Pancreas (tissue), 10 donors: ENCODE data around the gene PRICKLE2. TPM values are rescaled to one million over a fixed set of nuclear protein-coding genes. Genes with fewer than 3 reads are reported as not detected.

Source experiments
- ATAC-seq, 4 donors: fragments of 200-7000 bp; cut with Tn5 transposase; one replicate each; pipeline versions ENCODE4 v1.8.0 to v1.9.1; 2020; ENCODE audit warnings: mild to moderate bottlenecking in 4 of 4, moderate library complexity in 4 of 4
- DNase-seq, 6 donors: peaks; one replicate each; pipeline ENCODE4 v3.0.0-alpha.2; 2020
- FAIRE-seq: peaks from 2 replicates; lab custom pipeline; 2012; peaks lifted over from hg19 to GRCh38; lab: Jason Lieb, UNC
- H3K27ac ChIP-seq, 4 donors: fragments of 200-600 bp; sonication (generic); 1 replicate in 3 of 4; 2 replicates in 1 of 4; pipeline versions ENCODE4 v1.5.0 to v1.8.0; 2020
- H3K27me3 ChIP-seq, 4 donors: fragments of 200-600 bp; one replicate each; pipeline ENCODE4 v1.8.0; 2021
- H3K36me3 ChIP-seq, 3 donors: fragments of 200-600 bp; sonication (generic) in 1 of 3; one replicate each; pipeline versions ENCODE4 v1.5.0 to v1.8.0; 2020 to 2021
- H3K4me1 ChIP-seq, 3 donors: fragments of 200-600 bp; one replicate each; pipeline ENCODE4 v1.8.0; 2021
- H3K4me3 ChIP-seq, 4 donors: fragments of 200-600 bp; sonication (generic) in 2 of 4; one replicate each; pipeline versions ENCODE4 v1.5.0 to v1.8.0; 2020 to 2021
- H3K9me3 ChIP-seq, 4 donors: fragments of 200-600 bp; one replicate each; pipeline ENCODE4 v1.8.0; 2021
- WGBS, 2 donors: extraction: QIAGEN DNeasy Blood & Tissue Kit; methylation state at CpG; one replicate each; pipeline ENCODE4 v1.1.7; 2013; 5-methylcytosine and 5-hydroxymethylcytosine counted together
- intact Hi-C, 3 donors: fragments of 100-400 bp; cut with DNase I; formaldehyde crosslinking; loops; one replicate each; pipeline versions ENCODE4 v1.11.1 to v1.14.2; 2022
- polyA plus RNA-seq, 2 donors: library from polyadenylated mRNA; stranded (reverse); fragments of 200-250 nt; gene quantifications; one replicate each; pipeline ENCODE4 v1.2.3, GENCODE V29; 2013
- total RNA-seq, 6 donors: library from RNA; stranded (reverse); fragmentation: NEBNext Ultra II Directional in 4 of 6; extraction: Animal tissue kit (Norgen Biotek cat#: 25700) in 4 of 6; gene quantifications; one replicate each; pipeline versions ENCODE4 v1.2.1 to v1.2.4, GENCODE V29; 2021 to 2023
- TF ChIP-seq, protein P1 (sequence below), 4 donors: fragments of 200-600 bp; sonication (generic) in 3 of 4; IDR thresholded peaks; one replicate each; pipeline versions ENCODE4 v1.5.0 to v1.8.0; 2021; ENCODE audit warnings: antibody characterized with exemption in 4 of 4
- donor health status: healthy with polysubstance abuse.
- donor health status: DM: no; HTN: no; CAD: no; lungs with moderate emphysema.
- donor health status: DM: no; HTN: no; CAD: no.
- donor health status: control.
- donor health status: control.
- donor health status: Bipolar disorder and iron deficiency.
- donor health status: DM: yes; HTN: yes; CAD: no.
- donor health status: DM: no; HTN: no; CAD: no.
- donor health status: DM: no; HTN: no; CAD: no.
- donor health status: DM: yes; HTN: yes; CAD: no.

PRICKLE2 gene
- total and polyA plus RNA-seq, 8 donors: 1.5 to 13.9 (median 7.2) TPM

DNA sequence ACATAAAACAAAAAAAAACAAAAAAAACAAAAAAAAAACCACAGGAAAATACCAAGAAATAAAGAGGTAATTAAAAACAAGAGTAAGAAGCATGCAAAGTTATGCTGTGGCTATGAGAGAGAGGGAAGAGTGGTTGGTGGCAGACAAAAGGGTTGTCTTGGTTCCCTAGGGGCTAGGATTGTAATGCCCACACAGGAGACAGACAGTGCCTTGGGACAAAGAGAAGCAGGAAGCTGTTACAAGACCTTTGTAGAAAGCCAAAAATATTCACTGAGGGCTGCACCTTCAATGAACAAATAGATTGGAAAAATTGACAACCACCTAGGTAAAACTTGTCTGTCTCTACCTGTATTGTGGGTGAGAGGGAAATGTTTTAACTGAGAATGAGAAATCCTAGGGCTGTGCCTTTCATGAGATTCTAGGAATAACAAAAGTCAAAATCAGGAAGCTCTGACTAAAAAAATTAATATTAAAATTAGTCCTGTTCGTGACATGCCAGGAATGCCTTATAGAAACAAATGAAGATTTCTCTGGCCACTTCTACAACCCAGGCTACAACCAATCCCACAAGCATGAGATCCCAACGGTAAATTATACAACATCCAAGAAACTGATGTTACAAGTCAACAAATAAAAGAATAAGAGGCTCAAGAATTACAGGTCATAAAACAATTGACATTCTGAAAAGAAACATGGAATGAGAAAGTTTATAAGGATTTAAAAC is 45.0 kb upstream of the PRICKLE2 start:
- no peak for FAIRE-seq
- no peaks in the 10 kb centered on the region for H3K36me3 ChIP-seq
- no peak overlapping the region for H3K4me3 ChIP-seq
- TF ChIP-seq, protein P1, sequence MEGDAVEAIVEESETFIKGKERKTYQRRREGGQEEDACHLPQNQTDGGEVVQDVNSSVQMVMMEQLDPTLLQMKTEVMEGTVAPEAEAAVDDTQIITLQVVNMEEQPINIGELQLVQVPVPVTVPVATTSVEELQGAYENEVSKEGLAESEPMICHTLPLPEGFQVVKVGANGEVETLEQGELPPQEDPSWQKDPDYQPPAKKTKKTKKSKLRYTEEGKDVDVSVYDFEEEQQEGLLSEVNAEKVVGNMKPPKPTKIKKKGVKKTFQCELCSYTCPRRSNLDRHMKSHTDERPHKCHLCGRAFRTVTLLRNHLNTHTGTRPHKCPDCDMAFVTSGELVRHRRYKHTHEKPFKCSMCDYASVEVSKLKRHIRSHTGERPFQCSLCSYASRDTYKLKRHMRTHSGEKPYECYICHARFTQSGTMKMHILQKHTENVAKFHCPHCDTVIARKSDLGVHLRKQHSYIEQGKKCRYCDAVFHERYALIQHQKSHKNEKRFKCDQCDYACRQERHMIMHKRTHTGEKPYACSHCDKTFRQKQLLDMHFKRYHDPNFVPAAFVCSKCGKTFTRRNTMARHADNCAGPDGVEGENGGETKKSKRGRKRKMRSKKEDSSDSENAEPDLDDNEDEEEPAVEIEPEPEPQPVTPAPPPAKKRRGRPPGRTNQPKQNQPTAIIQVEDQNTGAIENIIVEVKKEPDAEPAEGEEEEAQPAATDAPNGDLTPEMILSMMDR (IDR thresholded peaks at IDR 0.05): no peak
- WGBS, 2 donors: 90 to 93% methylated on average over 2 of the region's 2 CpGs
- no peaks in the 10 kb centered on the region for H3K4me1 ChIP-seq
- intact Hi-C loops: no loop called here
- DNase-seq: no peak
- H3K27ac ChIP-seq: no peak overlapping the region
- no peaks in the 10 kb centered on the region for H3K9me3 ChIP-seq
- no peaks in the 10 kb centered on the region for H3K27me3 ChIP-seq
- ATAC-seq: no peak

DNA sequence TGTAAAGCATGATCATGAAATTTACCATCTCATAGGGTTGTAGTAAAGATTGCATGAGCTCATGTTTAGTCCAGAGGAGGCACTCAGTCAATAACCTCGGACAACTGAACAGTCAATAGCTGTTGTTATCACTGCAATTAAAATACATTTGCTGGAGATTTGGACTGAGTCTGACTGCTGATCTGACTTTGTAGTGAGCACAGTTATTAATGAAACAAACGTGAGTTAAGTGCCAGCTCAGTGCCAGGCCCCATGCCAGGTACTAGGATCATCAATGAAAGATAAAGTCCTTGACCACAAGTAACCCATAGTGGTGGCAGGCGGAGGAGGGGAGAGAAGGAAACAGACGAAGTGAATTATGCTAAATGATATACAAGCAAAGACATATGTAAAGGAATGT is 43.7 kb upstream of the PRICKLE2 start:
- Histone ChIP-seq H3K36me3 (no peaks in the 10 kb centered on the region), H3K4me1 (no peaks in the 10 kb centered on the region), H3K9me3 (no peaks in the 10 kb centered on the region), H3K27me3 (no peaks in the 10 kb centered on the region), H3K4me3 (no peak overlapping the region), H3K27ac (no peak overlapping the region)
- WGBS, 2 donors: 36 to 42% methylated on average over 4 of the region's 4 CpGs
- TF ChIP-seq, protein P1 (IDR thresholded peaks at IDR 0.05): no peak
- DNase-seq (no peak), ATAC-seq (peak in 1 of 4 donors; percentile 20), FAIRE-seq (no peak)
- intact Hi-C loops: no loop called here

DNA sequence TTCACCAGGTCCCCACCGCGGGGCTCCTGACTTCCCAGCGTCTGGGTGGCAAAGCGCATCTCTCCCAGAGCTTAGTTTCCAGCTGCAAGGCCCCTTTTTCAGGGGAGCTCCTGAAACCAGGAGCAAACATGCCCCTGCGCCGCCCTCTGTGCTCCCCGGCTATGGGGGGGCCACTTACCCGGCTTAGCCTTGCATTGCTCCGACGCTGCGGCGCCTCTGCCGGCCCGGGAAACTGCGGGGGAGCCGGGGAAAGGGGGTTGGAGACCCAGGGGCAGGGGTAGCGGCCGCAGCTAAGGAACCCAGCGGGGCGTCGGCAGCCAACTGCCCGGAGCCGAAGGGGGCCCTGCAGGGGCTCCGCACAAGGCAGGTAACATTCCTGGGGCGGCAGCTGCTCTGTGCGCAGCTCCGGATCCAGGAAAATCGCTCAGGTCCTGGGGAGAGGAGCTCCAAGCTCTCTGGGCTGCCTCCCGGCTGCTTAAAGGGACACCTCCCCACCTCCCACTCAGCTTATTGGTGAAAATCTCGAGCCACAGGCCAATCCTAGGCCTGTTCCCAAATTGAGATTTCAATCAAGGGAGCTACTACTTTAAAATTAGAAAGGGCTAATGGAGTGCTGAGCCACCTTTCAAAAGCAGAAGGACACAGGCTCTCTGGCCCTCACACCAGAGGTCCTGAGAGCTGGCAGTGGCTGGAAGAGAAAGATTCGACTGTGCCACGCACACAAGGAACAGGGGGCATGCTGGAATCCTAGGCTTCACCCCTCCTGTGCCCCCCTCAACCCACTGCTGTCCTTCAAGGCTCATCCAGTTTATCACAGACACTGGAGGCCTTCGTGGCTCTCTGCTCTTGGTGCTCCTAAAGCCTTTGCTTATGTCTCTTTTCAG is 42.7 kb upstream of the PRICKLE2 start:
- intact Hi-C loops: no loop called here
- no peak for FAIRE-seq
- peak overlapping the region in 3 of 4 donors; percentile 20 to 35 (median 26) for H3K4me3 ChIP-seq

DNA sequence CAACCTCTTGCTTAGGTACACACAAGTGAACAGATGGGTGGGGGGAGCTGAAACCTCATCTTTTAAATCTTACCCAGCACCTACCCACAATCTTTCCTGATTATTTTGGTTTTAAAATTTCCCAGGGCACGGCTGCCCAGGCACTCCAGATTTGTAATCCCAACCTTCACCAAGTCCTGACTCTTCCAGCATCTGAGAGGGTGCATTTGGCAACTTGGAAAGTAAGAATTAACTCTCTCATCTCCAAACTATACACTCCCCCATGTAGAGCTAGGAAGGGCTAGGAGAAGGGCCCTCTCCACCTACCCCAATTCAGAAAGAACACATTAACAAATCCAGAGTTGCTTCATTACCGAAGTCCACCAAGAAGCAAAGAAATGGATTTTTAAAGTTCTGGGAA is 41.7 kb upstream of the PRICKLE2 start:
- ATAC-seq: no peak
- Histone ChIP-seq H3K9me3 (no peaks in the 10 kb centered on the region), H3K36me3 (no peaks in the 10 kb centered on the region), H3K4me1 (no peaks in the 10 kb centered on the region), H3K4me3 (peak overlapping the region in 1 of 4 donors; percentile 35), H3K27ac (no peak overlapping the region), H3K27me3 (no peaks in the 10 kb centered on the region)
- no peak for FAIRE-seq
- WGBS, 2 donors: 81 to 88% methylated on average over 2 of the region's 2 CpGs
- intact Hi-C loops: no loop called here
- TF ChIP-seq, protein P1 (IDR thresholded peaks at IDR 0.05): no peak
- no peak for DNase-seq

More for the DNA sequence above, 42.7 kb upstream of the PRICKLE2 start:
- no peaks in the 10 kb centered on the region for H3K9me3 ChIP-seq
- H3K36me3 ChIP-seq: no peaks in the 10 kb centered on the region
- WGBS, 2 donors: 24 to 25% methylated on average over 32 to 33 of the region's 33 CpGs
- DNase-seq: peak in 4 of 6 donors; percentile 14 to 65 (median 40)
- H3K27me3 ChIP-seq: no peaks in the 10 kb centered on the region
- H3K27ac ChIP-seq: no peak overlapping the region
- TF ChIP-seq, protein P1 (IDR thresholded peaks at IDR 0.05): no peak
- no peaks in the 10 kb centered on the region for H3K4me1 ChIP-seq
- ATAC-seq: peak; percentile 53 to 79 (median 78)
